ENCODE data around the gene PRPH2. TPM values are rescaled to one million over a fixed set of nuclear protein-coding genes. Genes with fewer than 3 reads are reported as not detected.

The PRPH2 gene
- polyA plus RNA-seq, 1 donor, result 1.5 TPM

DNA sequence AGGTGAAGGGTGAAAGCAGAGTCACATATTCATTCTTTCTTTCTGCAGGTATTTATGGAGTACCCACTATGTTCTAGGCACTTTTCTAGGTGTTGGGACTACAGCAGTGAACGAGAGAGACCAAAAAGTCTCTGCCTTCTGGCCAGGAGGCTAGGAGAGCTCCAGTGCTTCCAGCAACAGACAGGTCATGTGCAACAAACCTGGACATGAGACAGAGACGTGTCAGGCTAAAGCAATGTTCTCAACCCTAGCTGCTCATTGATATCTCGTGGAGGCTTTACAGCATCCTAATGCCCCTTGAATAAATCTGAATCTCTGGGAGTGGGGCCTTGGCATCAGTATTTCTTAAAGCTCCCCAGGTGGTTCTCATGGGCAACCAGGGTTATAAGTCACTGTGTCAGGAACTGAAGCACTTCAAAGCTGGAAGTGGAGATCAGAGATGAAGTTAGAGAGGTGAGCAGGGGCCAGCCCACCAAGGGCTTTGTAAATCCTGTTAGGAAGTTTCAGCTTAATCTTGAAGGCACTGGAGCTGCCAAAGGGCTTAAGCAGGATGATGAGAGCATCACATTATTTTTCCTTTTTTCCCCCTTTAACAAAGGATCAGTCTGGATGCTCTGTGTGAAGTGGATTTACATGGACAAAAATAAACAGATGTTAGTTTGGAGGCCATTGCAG is 36.5 kb upstream of the PRPH2 start:
- Histone ChIP-seq H3K36me3 (ENCODE audit: control insufficient read depth, insufficient read depth, low read length) (peaks cover 9% of the 10 kb centered on the region), H3K27me3 (ENCODE audit: control insufficient read depth, insufficient read depth, low read length) (no peaks in the 10 kb centered on the region), H3K9me3 (ENCODE audit: control insufficient read depth, low read depth, low read length) (no peaks in the 10 kb centered on the region), H3K4me1 (ENCODE audit: control insufficient read depth, insufficient read depth, low read length) (peaks cover 17% of the 10 kb centered on the region), H3K27ac (ENCODE audit: low read length) (no peak overlapping the region), H3K4me3 (ENCODE audit: low read length) (no peak overlapping the region)
- WGBS (ENCODE audit: insufficient coverage, low lambda C conversion rate), result no CpG with 5 or more reads among the region's 3 CpGs
- DNase-seq, result no peak

DNA sequence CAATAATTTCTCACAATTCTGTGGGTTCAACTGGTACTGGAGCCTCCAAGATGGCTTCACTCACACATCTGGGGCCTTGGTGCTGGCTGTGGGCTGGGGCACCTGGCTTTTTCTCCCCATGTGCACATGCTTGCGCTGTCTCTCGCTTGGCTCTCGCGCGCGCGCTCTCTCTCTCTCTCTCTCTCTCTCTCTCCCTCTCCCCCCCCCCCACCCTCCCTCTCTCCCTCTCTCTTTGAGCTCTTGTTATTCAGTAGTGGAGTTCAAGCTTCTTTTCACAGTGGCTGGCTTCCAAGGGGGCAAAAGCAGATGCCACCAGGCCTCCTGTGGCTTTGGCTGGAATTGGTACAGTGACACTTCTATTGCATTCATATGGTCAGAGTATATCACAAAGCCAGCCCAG is 34.3 kb upstream of the PRPH2 start:
- Histone ChIP-seq H3K27me3 (ENCODE audit: control insufficient read depth, insufficient read depth, low read length) (no peaks in the 10 kb centered on the region), H3K4me3 (ENCODE audit: low read length) (no peak overlapping the region), H3K4me1 (ENCODE audit: control insufficient read depth, insufficient read depth, low read length) (peaks cover under 1% of the 10 kb centered on the region), H3K36me3 (ENCODE audit: control insufficient read depth, insufficient read depth, low read length) (peaks cover 9% of the 10 kb centered on the region), H3K9me3 (ENCODE audit: control insufficient read depth, low read depth, low read length) (no peaks in the 10 kb centered on the region), H3K27ac (ENCODE audit: low read length) (no peak overlapping the region)
- no peak for DNase-seq
- WGBS (ENCODE audit: insufficient coverage, low lambda C conversion rate), result no CpG with 5 or more reads among the region's 7 CpGs

- Histone ChIP-seq H3K4me1 (ENCODE audit: control insufficient read depth, insufficient read depth, low read length) (no peaks in the 10 kb centered on the region), H3K27ac (ENCODE audit: low read length) (no peak overlapping the region), H3K9me3 (ENCODE audit: control insufficient read depth, low read depth, low read length) (no peaks in the 10 kb centered on the region), H3K36me3 (ENCODE audit: control insufficient read depth, insufficient read depth, low read length) (peaks cover 9% of the 10 kb centered on the region), H3K4me3 (ENCODE audit: low read length) (no peak overlapping the region), H3K27me3 (ENCODE audit: control insufficient read depth, insufficient read depth, low read length) (no peaks in the 10 kb centered on the region)
- no peak for DNase-seq
- 100% methylated on average over 1 of the region's 5 CpGs for WGBS (ENCODE audit: insufficient coverage, low lambda C conversion rate)
Measured at GRCh38 chr6:42754759-42755158, 32.4 kb upstream of the PRPH2 start.

DNA sequence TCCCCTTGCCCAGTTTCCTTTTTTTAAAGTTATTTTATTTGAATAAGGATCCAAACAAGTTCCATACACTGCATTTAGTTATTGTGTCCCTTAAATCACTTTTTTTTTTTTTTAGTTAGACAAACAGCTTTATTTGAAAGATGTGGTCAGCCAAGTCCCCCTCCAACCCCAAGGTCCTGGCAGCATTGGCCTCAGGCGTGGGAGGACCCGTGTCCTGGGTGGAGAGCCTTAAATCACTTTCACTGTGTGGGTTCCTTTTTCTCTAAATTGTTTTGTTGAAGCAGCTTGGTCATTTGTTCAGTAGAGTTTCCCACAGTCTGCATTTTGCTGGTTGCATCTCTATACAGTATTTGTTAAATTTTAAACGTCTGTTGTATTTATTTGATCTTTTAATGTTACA is 28.7 kb upstream of the PRPH2 start:
- no peak overlapping the region for H3K4me3 ChIP-seq (ENCODE audit: low read length)
- H3K36me3 ChIP-seq (ENCODE audit: control insufficient read depth, insufficient read depth, low read length), result no peaks in the 10 kb centered on the region
- no peaks in the 10 kb centered on the region for H3K9me3 ChIP-seq (ENCODE audit: control insufficient read depth, low read depth, low read length)
- H3K4me1 ChIP-seq (ENCODE audit: control insufficient read depth, insufficient read depth, low read length), result peaks cover 6% of the 10 kb centered on the region
- H3K27ac ChIP-seq (ENCODE audit: low read length), result no peak overlapping the region
- WGBS (ENCODE audit: insufficient coverage, low lambda C conversion rate), result 90% methylated on average over 2 of the region's 3 CpGs
- no peaks in the 10 kb centered on the region for H3K27me3 ChIP-seq (ENCODE audit: control insufficient read depth, insufficient read depth, low read length)
- DNase-seq, result no peak

DNA sequence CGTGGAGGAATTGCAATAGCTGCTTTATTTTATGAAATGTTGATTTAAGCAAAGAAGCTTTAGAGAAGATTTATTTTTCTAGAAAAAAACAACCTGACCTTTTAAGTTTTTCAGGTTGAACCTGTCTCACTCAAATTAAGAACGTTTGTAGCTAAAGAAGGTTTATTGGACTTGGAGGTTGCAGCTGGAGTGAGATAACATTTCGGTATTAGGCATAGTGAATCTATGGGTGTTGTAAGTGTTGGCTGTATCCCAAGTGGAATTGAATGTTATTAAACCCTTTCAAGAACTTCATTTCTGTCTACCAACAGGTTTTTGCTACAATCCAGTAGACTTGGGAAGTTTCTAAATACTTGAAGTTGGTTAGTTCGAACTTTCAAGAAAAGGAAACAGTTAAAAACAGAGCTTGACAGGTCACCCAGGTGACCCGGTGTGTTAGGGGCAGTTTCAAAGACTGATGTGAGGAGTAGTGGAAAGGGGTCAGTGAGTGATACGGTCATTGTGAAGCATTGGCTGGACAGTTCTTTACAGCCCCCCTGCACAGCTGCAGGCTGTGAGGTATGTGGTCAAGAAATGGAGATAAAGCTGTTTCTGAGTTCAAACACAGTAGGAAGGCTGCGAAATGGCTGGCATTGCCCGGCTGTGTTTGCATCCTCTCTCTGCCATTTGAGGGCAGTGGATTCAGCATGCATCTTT is 26.0 kb upstream of the PRPH2 start:
- Histone ChIP-seq H3K4me1 (ENCODE audit: control insufficient read depth, insufficient read depth, low read length) (peaks cover 13% of the 10 kb centered on the region), H3K4me3 (ENCODE audit: low read length) (no peak overlapping the region), H3K9me3 (ENCODE audit: control insufficient read depth, low read depth, low read length) (no peaks in the 10 kb centered on the region), H3K36me3 (ENCODE audit: control insufficient read depth, insufficient read depth, low read length) (no peaks in the 10 kb centered on the region), H3K27me3 (ENCODE audit: control insufficient read depth, insufficient read depth, low read length) (no peaks in the 10 kb centered on the region), H3K27ac (ENCODE audit: low read length) (no peak overlapping the region)
- no peak for DNase-seq
- 17% methylated on average over 1 of the region's 8 CpGs for WGBS (ENCODE audit: insufficient coverage, low lambda C conversion rate)

DNA sequence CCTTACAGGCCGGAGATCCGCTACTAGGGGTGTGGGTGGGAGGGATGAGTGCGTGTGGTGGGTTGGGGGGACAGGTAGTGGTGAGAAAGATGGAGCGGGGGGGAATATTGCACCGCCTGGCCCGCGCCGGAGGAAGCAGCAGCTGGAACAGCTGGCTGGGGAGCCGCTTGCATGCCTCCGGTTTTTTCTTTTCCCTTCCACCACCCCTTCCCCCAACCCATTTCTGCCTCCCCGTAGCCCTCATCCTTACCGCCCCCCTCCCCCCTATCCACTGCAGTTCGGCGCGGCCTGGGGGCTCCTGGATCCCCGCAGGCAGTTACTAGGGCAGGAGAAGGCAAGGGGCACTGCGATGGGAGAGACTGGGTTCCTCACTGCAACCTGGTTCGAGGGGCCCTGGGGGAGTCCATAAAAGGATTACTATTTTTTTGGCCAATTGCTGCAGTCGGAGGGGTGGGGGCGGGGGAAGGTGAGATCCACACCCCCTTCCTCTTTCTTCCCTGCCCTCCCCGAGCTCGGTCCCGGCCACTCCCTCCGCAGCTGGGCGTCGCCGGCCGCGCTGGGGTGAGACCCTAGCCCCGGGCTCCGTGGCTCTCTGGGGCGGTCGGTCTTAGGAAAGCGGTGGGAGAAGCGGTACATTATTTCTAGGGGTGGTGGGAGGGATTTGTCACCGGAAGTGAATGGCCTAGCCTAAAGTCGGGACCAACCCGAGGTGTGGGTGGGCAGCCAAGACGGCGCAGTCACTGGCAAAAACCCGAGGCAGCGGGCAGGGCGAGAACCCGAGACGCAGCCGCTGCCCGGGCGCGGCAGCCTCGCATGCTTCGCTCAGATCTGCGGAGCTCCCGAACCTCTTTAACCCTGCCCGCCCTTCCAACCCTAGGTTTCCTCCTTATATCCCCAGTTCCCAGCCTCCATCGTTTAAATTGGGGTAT is 24.3 kb upstream of the PRPH2 start:
- no CpG with 5 or more reads among the region's 55 CpGs for WGBS (ENCODE audit: insufficient coverage, low lambda C conversion rate)

DNA sequence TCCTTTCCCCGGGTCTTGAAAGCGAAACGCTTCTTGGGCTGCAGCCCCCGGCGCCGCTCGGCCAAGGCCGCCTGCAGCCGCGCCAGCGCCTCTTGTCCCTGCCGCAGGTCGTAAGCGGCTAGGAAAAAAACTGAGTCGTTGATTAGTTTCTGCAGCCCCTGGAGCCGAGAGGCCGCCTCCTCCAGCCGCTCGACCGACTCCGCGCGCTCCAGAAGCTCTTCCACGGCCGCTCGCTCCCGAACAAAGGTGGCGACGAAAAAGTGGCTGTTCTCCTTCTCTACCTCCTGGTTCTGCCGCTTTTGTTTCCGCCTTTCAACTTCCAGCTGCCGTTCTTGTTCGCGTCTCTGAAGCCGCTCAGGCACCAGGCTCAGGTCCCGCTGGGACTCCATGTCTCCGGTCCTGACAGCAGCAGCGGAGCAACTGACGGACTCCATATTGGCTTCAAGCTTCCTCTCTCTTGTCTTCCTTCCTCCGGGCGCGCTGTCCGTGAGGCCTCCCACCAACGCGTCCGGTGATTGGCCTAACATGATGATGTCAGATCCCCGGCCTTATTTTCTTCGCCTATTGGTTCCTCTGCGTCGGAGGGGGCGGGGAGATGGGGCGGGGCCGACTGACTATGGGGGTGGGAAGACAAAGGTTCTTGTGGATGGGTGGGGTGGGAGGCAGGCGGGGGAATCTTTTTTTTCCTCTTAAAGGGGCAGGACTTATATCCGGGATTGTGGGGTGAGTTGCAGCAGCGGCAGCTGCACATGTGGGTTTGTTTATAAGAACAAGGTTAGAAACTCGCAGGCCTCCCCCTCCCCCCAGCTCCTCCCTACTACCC is 23.5 kb upstream of the PRPH2 start, which contains the start of gene TBCC:
Gene TBCC, minus strand, starts transcription at position 464 of the 823 bp plus-strand sequence. Its CDS starts 30 bp downstream, at position 434.
- H3K9me3 ChIP-seq (ENCODE audit: control insufficient read depth, low read depth, low read length), result no peaks in the 10 kb centered on the region
- H3K36me3 ChIP-seq (ENCODE audit: control insufficient read depth, insufficient read depth, low read length), result no peaks in the 10 kb centered on the region
- WGBS (ENCODE audit: insufficient coverage, low lambda C conversion rate), result 2% methylated on average over 7 of the region's 57 CpGs
- H3K4me3 ChIP-seq (ENCODE audit: low read length), result peak within 1 kb of the TSS; percentile 84
- peaks cover 13% of the 10 kb centered on the region for H3K4me1 ChIP-seq (ENCODE audit: control insufficient read depth, insufficient read depth, low read length)
- peak; percentile 97 to 98 for DNase-seq
- no peaks in the 10 kb centered on the region for H3K27me3 ChIP-seq (ENCODE audit: control insufficient read depth, insufficient read depth, low read length)
- peak within 1 kb of the TSS; percentile 95 for H3K27ac ChIP-seq (ENCODE audit: low read length)

More for the DNA sequence above, 24.3 kb upstream of the PRPH2 start:
- Histone ChIP-seq H3K4me3 (ENCODE audit: low read length) (peak overlapping the region; percentile 77), H3K4me1 (ENCODE audit: control insufficient read depth, insufficient read depth, low read length) (peaks cover 13% of the 10 kb centered on the region), H3K36me3 (ENCODE audit: control insufficient read depth, insufficient read depth, low read length) (no peaks in the 10 kb centered on the region), H3K27me3 (ENCODE audit: control insufficient read depth, insufficient read depth, low read length) (no peaks in the 10 kb centered on the region), H3K27ac (ENCODE audit: low read length) (peak overlapping the region; percentile 95), H3K9me3 (ENCODE audit: control insufficient read depth, low read depth, low read length) (no peaks in the 10 kb centered on the region)
- DNase-seq, result peak; percentile 82 to 87

GRCh38 chr6:42745083-42745639 is 22.8 kb upstream of the PRPH2 start:
- Histone ChIP-seq H3K27ac (ENCODE audit: low read length) (peak overlapping the region; percentile 86), H3K36me3 (ENCODE audit: control insufficient read depth, insufficient read depth, low read length) (no peaks in the 10 kb centered on the region), H3K27me3 (ENCODE audit: control insufficient read depth, insufficient read depth, low read length) (no peaks in the 10 kb centered on the region), H3K9me3 (ENCODE audit: control insufficient read depth, low read depth, low read length) (no peaks in the 10 kb centered on the region), H3K4me1 (ENCODE audit: control insufficient read depth, insufficient read depth, low read length) (peaks cover 13% of the 10 kb centered on the region), H3K4me3 (ENCODE audit: low read length) (peak overlapping the region; percentile 84)
- DNase-seq, result peak in 1 of 2 donors; percentile 58
- no CpG with 5 or more reads among the region's 29 CpGs for WGBS (ENCODE audit: insufficient coverage, low lambda C conversion rate)

DNA sequence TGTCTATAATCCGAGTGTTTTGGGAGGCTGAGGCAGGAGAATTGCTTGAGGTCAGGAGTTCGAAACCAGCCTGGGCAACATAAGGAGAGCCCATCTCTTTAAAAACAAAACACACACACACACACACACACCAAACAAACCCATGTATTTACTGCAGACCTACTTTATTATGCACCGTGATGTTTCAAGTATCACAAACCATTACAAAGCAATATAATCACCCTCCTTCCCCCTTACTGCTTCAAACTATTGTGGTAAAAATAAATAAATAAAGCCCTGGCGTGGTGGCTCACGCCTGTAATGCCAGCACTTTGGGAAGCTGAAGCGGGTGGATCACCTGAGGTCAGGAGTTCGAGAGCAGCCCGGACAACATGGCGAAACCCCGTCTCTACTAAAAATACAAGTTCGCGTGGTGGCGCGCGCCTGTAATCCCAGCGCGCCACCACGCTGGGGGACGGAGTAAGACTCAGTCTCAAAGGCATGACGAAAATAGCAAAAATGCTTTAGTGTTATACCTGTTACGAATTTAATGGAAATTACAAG is 22.0 kb upstream of the PRPH2 start:
- H3K27ac ChIP-seq (ENCODE audit: low read length), result peak overlapping the region; percentile 86
- no peak for DNase-seq
- peaks cover 13% of the 10 kb centered on the region for H3K4me1 ChIP-seq (ENCODE audit: control insufficient read depth, insufficient read depth, low read length)
- H3K27me3 ChIP-seq (ENCODE audit: control insufficient read depth, insufficient read depth, low read length), result no peaks in the 10 kb centered on the region
- WGBS (ENCODE audit: insufficient coverage, low lambda C conversion rate), result 90% methylated on average over 4 of the region's 21 CpGs
- H3K4me3 ChIP-seq (ENCODE audit: low read length), result peak overlapping the region; percentile 84
- H3K36me3 ChIP-seq (ENCODE audit: control insufficient read depth, insufficient read depth, low read length), result no peaks in the 10 kb centered on the region
- H3K9me3 ChIP-seq (ENCODE audit: control insufficient read depth, low read depth, low read length), result no peaks in the 10 kb centered on the region
